NCI-H1417 treated with DMSO at 0.1 percent for 48 hours (cell line): ENCODE data around the gene AGTR2.
"Not testable (repeated sequence)": the region's sequence is repeated elsewhere in the genome, so short reads cannot be mapped to it uniquely, and the experiment has no call there.

Experiments
- DNase-seq: peaks from one replicate; lab custom pipeline; 2025; lab: John Stamatoyannopoulos, UW

Gene AGTR2

GRCh38 chrX:116170511-116170910 lies at the start of gene AGTR2:
TSS of gene AGTR2 (plus strand) at chrX:116170744. CDS start at chrX:116172281, 1,537 bp downstream.
- no peak for DNase-seq

- no peak for DNase-seq
Measured at GRCh38 chrX:116135277-116135676, 35.3 kb upstream of the AGTR2 start.

GRCh38 chrX:116141270-116141669 lies 29.3 kb upstream of the AGTR2 start:
- not testable (repeated sequence) for DNase-seq

GRCh38 chrX:116142976-116143375 lies 27.6 kb upstream of the AGTR2 start:
- DNase-seq: no peak

GRCh38 chrX:116172976-116173375 lies 2.4 kb downstream of the AGTR2 start:
- DNase-seq: no peak

GRCh38 chrX:116181300-116181699 lies 10.8 kb downstream of the AGTR2 start:
- no peak for DNase-seq

GRCh38 chrX:116185163-116185562 lies 14.6 kb downstream of the AGTR2 start:
- no peak for DNase-seq

- no peak for DNase-seq
Measured at GRCh38 chrX:116194649-116195048, 24.1 kb downstream of the AGTR2 start.

GRCh38 chrX:116198235-116198634 lies 27.7 kb downstream of the AGTR2 start:
- no peak for DNase-seq

- no peak for DNase-seq
Measured at GRCh38 chrX:116198810-116199209, 28.3 kb downstream of the AGTR2 start.

GRCh38 chrX:116204932-116205331 lies 34.4 kb downstream of the AGTR2 start:
- peak; percentile 27 for DNase-seq

GRCh38 chrX:116213262-116213661 lies 42.7 kb downstream of the AGTR2 start:
- no peak for DNase-seq

- not testable (repeated sequence) for DNase-seq
Measured at GRCh38 chrX:116217080-116217479, 46.5 kb downstream of the AGTR2 start.
